Measurements from ENCODE around the gene OLIG1.

OLIG1 gene

GRCh38 chr21:33105088-33105487, 35.1 kb downstream of the OLIG1 start:
- DNase-seq, result no peak

- no peak for DNase-seq
These were observed 38.3 kb downstream of the OLIG1 start for GRCh38 chr21:33108228-33108627.

GRCh38 chr21:33109574-33110339, 39.8 kb downstream of the OLIG1 start:
- no peak for DNase-seq

GRCh38 chr21:33110340-33110715, 40.4 kb downstream of the OLIG1 start:
- DNase-seq, result no peak

- DNase-seq, result no peak
These were observed 41.6 kb downstream of the OLIG1 start for GRCh38 chr21:33111577-33111976.

GRCh38 chr21:33112151-33112550, 42.2 kb downstream of the OLIG1 start:
- no peak for DNase-seq

- no peak for DNase-seq
These were observed 42.7 kb downstream of the OLIG1 start for GRCh38 chr21:33112681-33113080.

GRCh38 chr21:33113131-33113530, 43.2 kb downstream of the OLIG1 start:
- DNase-seq, result no peak

- DNase-seq, result no peak
These were observed 44.3 kb downstream of the OLIG1 start for GRCh38 chr21:33114276-33114675.

GRCh38 chr21:33115631-33116510, 45.9 kb downstream of the OLIG1 start:
- DNase-seq, result no peak

- no peak for DNase-seq
These were observed 46.7 kb downstream of the OLIG1 start for GRCh38 chr21:33116676-33117075.

- no peak for DNase-seq
These were observed 47.4 kb downstream of the OLIG1 start for GRCh38 chr21:33117101-33117888.

Measured in activated CD4-positive, CD25-positive, alpha-beta regulatory T cell (primary cell).